GM12872 (cell line): ENCODE data around the gene TOMM20.

Source experiments
- CTCF ChIP-seq: IDR thresholded peaks from 3 replicates; pipeline ENCODE4 v1.5.1; 2011; ENCODE audit warnings: low read depth, mild to moderate bottlenecking, low read length, moderate library complexity; ENCODE audit not compliant: insufficient read depth

TOMM20 gene

GRCh38 chr1:235128456-235129328 lies at the start of gene TOMM20:
Gene TOMM20, minus strand, starts transcription at chr1:235128837. Its CDS starts 122 bp downstream, at chr1:235128715.
- no peak for TF ChIP-seq CTCF

- no peak for TF ChIP-seq CTCF
These were observed 47.8 kb upstream of the TOMM20 start for GRCh38 chr1:235176486-235176885.

- TF ChIP-seq CTCF, result no peak
These were observed 41.3 kb upstream of the TOMM20 start for GRCh38 chr1:235169986-235170385.

GRCh38 chr1:235168375-235168774 lies 39.7 kb upstream of the TOMM20 start:
- TF ChIP-seq CTCF, result no peak

- TF ChIP-seq CTCF, result no peak
These were observed 33.2 kb upstream of the TOMM20 start for GRCh38 chr1:235161685-235162327.

GRCh38 chr1:235160957-235161684 lies 32.5 kb upstream of the TOMM20 start, which contains the start of gene RBM34:
Gene RBM34, minus strand, starts transcription at chr1:235161250. Its CDS starts 24 bp downstream, at chr1:235161226.
- TF ChIP-seq CTCF, result no peak

- TF ChIP-seq CTCF, result peak; percentile 5; the same call in 1 of the 3 replicates
These were observed 31.8 kb upstream of the TOMM20 start for GRCh38 chr1:235160383-235160956.
